DND-41 (cell line): ENCODE measurements around the gene NDUFB2.

Source experiments
- ATAC-seq: fragments of 200-7000 bp; cut with Tn5 transposase; 3 replicates; pipeline ENCODE4 v1.9.1; 2021; ENCODE audit warnings: low read depth; ENCODE audit not compliant: insufficient read depth
- DNase-seq: peaks from one replicate; pipeline ENCODE4 v3.0.0-alpha.2; 2020
- H2AFZ ChIP-seq: 2 replicates; pipeline ENCODE4 v1.6.0; 2012; ENCODE audit warnings: low read depth, low read length
- H3K27ac ChIP-seq: 2 replicates; pipeline ENCODE4 v1.5.1; 2012; ENCODE audit warnings: low read length, inconsistent platforms
- H3K27me3 ChIP-seq: fragments of 200-600 bp; sonication (generic); 2 replicates; pipeline ENCODE4 v1.6.0; 2012; ENCODE audit warnings: low read length, mild to moderate bottlenecking, inconsistent platforms; ENCODE audit not compliant: insufficient read depth, poor library complexity
- H3K36me3 ChIP-seq: 2 replicates; pipeline ENCODE4 v1.5.1; 2012; ENCODE audit warnings: low read length, inconsistent platforms; ENCODE audit not compliant: insufficient read depth
- H3K4me1 ChIP-seq: 2 replicates; pipeline ENCODE4 v1.5.1; 2012; ENCODE audit warnings: mild to moderate bottlenecking, low read length; ENCODE audit not compliant: insufficient read depth
- H3K4me2 ChIP-seq: 2 replicates; pipeline ENCODE4 v1.6.0; 2012; ENCODE audit warnings: mild to moderate bottlenecking, moderate library complexity, low read length, inconsistent platforms; ENCODE audit not compliant: insufficient read depth
- H3K4me3 ChIP-seq, 2 experiments: fragments of 200-600 bp in 1 of 2; shearing (Covaris generic) in 1 of 2; 2 replicates each; pipeline ENCODE4 v1.5.1; 2012 to 2016; ENCODE audit warnings: inconsistent platforms in 2 of 2, low read length in 2 of 2, mild to moderate bottlenecking in 2 of 2, low read depth in 1 of 2, moderate library complexity in 1 of 2
- H3K79me2 ChIP-seq: 2 replicates; pipeline ENCODE4 v1.6.0; 2012; ENCODE audit warnings: low read length, inconsistent platforms; ENCODE audit not compliant: insufficient read depth
- H3K9ac ChIP-seq: 2 replicates; pipeline ENCODE4 v1.6.0; 2012; ENCODE audit warnings: low read depth, mild to moderate bottlenecking, inconsistent platforms, low read length, moderate library complexity
- H3K9me3 ChIP-seq: 2 replicates; pipeline ENCODE4 v1.5.1; 2012; ENCODE audit warnings: low read length, moderate library complexity, mild to moderate bottlenecking, inconsistent platforms; ENCODE audit not compliant: insufficient read depth, severe bottlenecking
- H4K20me1 ChIP-seq: 2 replicates; pipeline ENCODE4 v1.6.0; 2012; ENCODE audit warnings: low read length; ENCODE audit not compliant: insufficient read depth
- CTCF ChIP-seq: IDR thresholded peaks from 2 replicates; pipeline ENCODE4 v1.5.1; 2012; ENCODE audit warnings: borderline replicate concordance, low read length, moderate library complexity, mild to moderate bottlenecking; ENCODE audit not compliant: poor library complexity, severe bottlenecking; ENCODE audit errors: extremely low read depth
- EZH2 ChIP-seq: IDR thresholded peaks from 3 replicates; pipeline ENCODE4 v1.6.1; 2012; ENCODE audit warnings: borderline replicate concordance, low read depth, mild to moderate bottlenecking, moderate library complexity, low read length, inconsistent platforms; ENCODE audit not compliant: severe bottlenecking

Gene NDUFB2

GRCh38 chr7:140697447-140698143 is 1.1 kb downstream of the NDUFB2 start:
- ATAC-seq (no peak), DNase-seq (no peak)
- Histone ChIP-seq H3K4me2 (peak overlapping the region; percentile 99), H2AFZ (peak overlapping the region; percentile 95), H3K36me3 (peaks cover 19% of the 10 kb centered on the region), H3K4me1 (peaks cover 31% of the 10 kb centered on the region), H3K9ac (peak overlapping the region; percentile 70), H4K20me1 (peaks cover 22% of the 10 kb centered on the region; the same call in 1 of the 2 replicates), H3K27ac (peak overlapping the region; percentile 75), H3K9me3 (no peaks in the 10 kb centered on the region), H3K79me2 (peaks cover 58% of the 10 kb centered on the region), H3K27me3 (no peaks in the 10 kb centered on the region), H3K4me3 (peak overlapping the region; percentile 48 to 93)
- peak; percentile 10 for TF ChIP-seq CTCF
- TF ChIP-seq EZH2: no peak

GRCh38 chr7:140698477-140698876 is 2.0 kb downstream of the NDUFB2 start:
- Histone ChIP-seq H4K20me1 (peaks cover 22% of the 10 kb centered on the region; the same call in 1 of the 2 replicates), H3K79me2 (peaks cover 67% of the 10 kb centered on the region), H3K27me3 (no peaks in the 10 kb centered on the region), H3K4me2 (peak overlapping the region; percentile 99), H3K4me3 (peak overlapping the region in 1 of 2 experiments; percentile 93; a peak in 2 of 4 replicates), H3K9me3 (no peaks in the 10 kb centered on the region), H3K4me1 (peaks cover 31% of the 10 kb centered on the region), H3K9ac (peak overlapping the region; percentile 70; the same call in 1 of the 2 replicates), H3K27ac (peak overlapping the region; percentile 75), H2AFZ (no peak overlapping the region), H3K36me3 (peaks cover 17% of the 10 kb centered on the region)
- ATAC-seq: no peak
- DNase-seq: no peak
- TF ChIP-seq CTCF (no peak), EZH2 (no peak)

GRCh38 chr7:140702774-140703173 is 6.3 kb downstream of the NDUFB2 start:
- no peak overlapping the region for H3K9ac ChIP-seq
- peaks cover 63% of the 10 kb centered on the region for H3K79me2 ChIP-seq
- H3K27me3 ChIP-seq: no peaks in the 10 kb centered on the region
- H3K4me1 ChIP-seq: peaks cover 16% of the 10 kb centered on the region
- peaks cover 36% of the 10 kb centered on the region for H3K36me3 ChIP-seq
- TF ChIP-seq CTCF: no peak
- no peak for TF ChIP-seq EZH2
- ATAC-seq (no peak), DNase-seq (no peak)
- no peaks in the 10 kb centered on the region for H3K9me3 ChIP-seq
- H3K27ac ChIP-seq: no peak overlapping the region
- H3K4me2 ChIP-seq: no peak overlapping the region
- H3K4me3 ChIP-seq: no peak overlapping the region
- H4K20me1 ChIP-seq: peaks cover 17% of the 10 kb centered on the region; the same call in 1 of the 2 replicates
- no peak overlapping the region for H2AFZ ChIP-seq
